GM12873 (cell line): ENCODE data around the gene NPNT.

Experiments
- CTCF ChIP-seq: IDR thresholded peaks from 2 replicates; pipeline ENCODE4 v1.5.1; 2012; ENCODE audit warnings: low read depth, mild to moderate bottlenecking, moderate library complexity, low read length, control low read depth; ENCODE audit not compliant: insufficient read depth; ENCODE audit errors: missing control alignments

The NPNT gene

GRCh38 chr4:105924341-105924740, 29.1 kb downstream of the NPNT start:
- no peak for TF ChIP-seq CTCF

- TF ChIP-seq CTCF, result no peak
Observed at GRCh38 chr4:105930698-105931097, 35.4 kb downstream of the NPNT start.

- no peak for TF ChIP-seq CTCF
Observed at GRCh38 chr4:105933083-105933482, 37.8 kb downstream of the NPNT start.

GRCh38 chr4:105934386-105934785, 39.1 kb downstream of the NPNT start:
- TF ChIP-seq CTCF, result no peak

GRCh38 chr4:105936901-105937300, 41.6 kb downstream of the NPNT start:
- no peak for TF ChIP-seq CTCF

- no peak for TF ChIP-seq CTCF
Observed at GRCh38 chr4:105937759-105938158, 42.5 kb downstream of the NPNT start.

GRCh38 chr4:105943234-105943633, 48.0 kb downstream of the NPNT start:
- TF ChIP-seq CTCF, result no peak
